ENCODE data around the gene GPAM.
A peak's percentile ranks its signal among the peaks of the same experiment; 100 is the strongest.
"Not testable (repeated sequence)": the region's sequence is repeated elsewhere in the genome, so short reads cannot be mapped to it uniquely, and the experiment has no call there.

GPAM gene

GRCh38 chr10:112183329-112184051 lies at the start of gene GPAM:
Gene GPAM (minus strand): TSS chr10:112183765. CDS start chr10:112181784, 1,981 bp downstream.
- DNase-seq = peak; percentile 71 to 81

- DNase-seq = no peak
These were observed 49.1 kb upstream of the GPAM start for GRCh38 chr10:112232670-112233069.

GRCh38 chr10:112231602-112232400 lies 48.2 kb upstream of the GPAM start:
- DNase-seq = no peak

GRCh38 chr10:112230325-112230988 lies 46.9 kb upstream of the GPAM start:
- no peak for DNase-seq

- no peak for DNase-seq
These were observed 46.3 kb upstream of the GPAM start for GRCh38 chr10:112229901-112230300.

- DNase-seq = no peak
These were observed 45.5 kb upstream of the GPAM start for GRCh38 chr10:112229096-112229495.

GRCh38 chr10:112228366-112229088 lies 45.0 kb upstream of the GPAM start:
- DNase-seq = not testable (repeated sequence)

GRCh38 chr10:112227331-112227987 lies 43.9 kb upstream of the GPAM start:
- DNase-seq = peak; percentile 7 to 36

- DNase-seq = no peak
These were observed 43.1 kb upstream of the GPAM start for GRCh38 chr10:112226439-112227248.

- no peak for DNase-seq
These were observed 42.3 kb upstream of the GPAM start for GRCh38 chr10:112225771-112226438.

GRCh38 chr10:112224933-112225529 lies 41.5 kb upstream of the GPAM start:
- no peak for DNase-seq

- no peak for DNase-seq
These were observed 40.2 kb upstream of the GPAM start for GRCh38 chr10:112223725-112224124.

- no peak for DNase-seq
These were observed 39.2 kb upstream of the GPAM start for GRCh38 chr10:112222799-112223198.

- no peak for DNase-seq
These were observed 38.0 kb upstream of the GPAM start for GRCh38 chr10:112221545-112221944.

- no peak for DNase-seq
These were observed 35.4 kb upstream of the GPAM start for GRCh38 chr10:112218960-112219359.

GRCh38 chr10:112218036-112218390 lies 34.4 kb upstream of the GPAM start:
- no peak for DNase-seq

GRCh38 chr10:112217386-112218035 lies 33.9 kb upstream of the GPAM start:
- no peak for DNase-seq

GRCh38 chr10:112216966-112217365 lies 33.4 kb upstream of the GPAM start:
- DNase-seq = no peak

GRCh38 chr10:112216151-112216550 lies 32.6 kb upstream of the GPAM start:
- no peak for DNase-seq

- DNase-seq = no peak
These were observed 31.8 kb upstream of the GPAM start for GRCh38 chr10:112215342-112215774.

Measured in AML-193 (cell line).